A673 (cell line): ENCODE measurements around the gene LHFPL2. TPM values are rescaled to one million over a fixed set of nuclear protein-coding genes. Genes with fewer than 3 reads are reported as not detected.

Source experiments
- BruUV-seq: library from RNA; stranded (reverse); fragments of 400-500 nt; replicated peaks from 2 replicates; lab custom pipeline; 2021; lab: Mats Ljungman, UMichigan
- CTCF ChIA-PET: fragments of 300-600 bp; sonication (Branson Sonifier 250); formaldehyde crosslinking; loops from one replicate; lab custom pipeline; 2022; ENCODE audit warnings: antibody characterized with exemption; lab: Charles Lee
- POLR2A ChIA-PET: fragments of 300-600 bp; sonication (Branson Sonifier 250); formaldehyde crosslinking; loops from one replicate; lab custom pipeline; 2022; ENCODE audit warnings: antibody characterized with exemption; ENCODE audit not compliant: low non-redundant PET; lab: Charles Lee
- DNase-seq: peaks from one replicate; pipeline ENCODE4 v3.0.0-alpha.2; 2015; ENCODE audit warnings: low spot score
- H3K27ac ChIP-seq: fragments of 200-600 bp; sonication (generic); 2 replicates; pipeline ENCODE4 v1.5.1; 2016; ENCODE audit warnings: mixed run types, low read depth, mild to moderate bottlenecking, mixed read lengths, antibody characterized with exemption, low read length; ENCODE audit not compliant: poor library complexity, severe bottlenecking
- H3K27me3 ChIP-seq: fragments of 200-600 bp; sonication (generic); replicated peaks from 2 replicates; pipeline ENCODE4 v1.6.1; 2017; ENCODE audit warnings: mixed run types, low read depth, mild to moderate bottlenecking, mixed read lengths, antibody characterized with exemption, low read length; ENCODE audit not compliant: insufficient read depth, poor library complexity
- H3K36me3 ChIP-seq: fragments of 200-600 bp; sonication (generic); 2 replicates; pipeline ENCODE4 v1.6.1; 2016; ENCODE audit warnings: mixed run types, mild to moderate bottlenecking, mixed read lengths, antibody characterized with exemption, low read length; ENCODE audit not compliant: insufficient read depth, poor library complexity, severe bottlenecking
- H3K4me1 ChIP-seq: fragments of 200-600 bp; sonication (generic); 2 replicates; pipeline ENCODE4 v1.6.1; 2017; ENCODE audit warnings: mixed run types, mild to moderate bottlenecking, mixed read lengths, antibody characterized with exemption, low read length; ENCODE audit not compliant: insufficient read depth, poor library complexity, severe bottlenecking
- H3K4me3 ChIP-seq: fragments of 200-600 bp; sonication (generic); 2 replicates; pipeline ENCODE4 v1.5.1; 2016; ENCODE audit warnings: low read depth, mixed run types, mild to moderate bottlenecking, mixed read lengths, low read length; ENCODE audit not compliant: poor library complexity, severe bottlenecking
- H3K9me3 ChIP-seq: fragments of 200-600 bp; sonication (generic); 2 replicates; pipeline ENCODE4 v1.6.1; 2016; ENCODE audit warnings: mixed run types, low read depth, mild to moderate bottlenecking, mixed read lengths, antibody characterized with exemption, low read length; ENCODE audit not compliant: poor library complexity, severe bottlenecking
- EZH2 ChIP-seq: fragments of 200-600 bp; sonication (generic); IDR thresholded peaks from 2 replicates; pipeline ENCODE4 v1.6.1; 2017; ENCODE audit warnings: borderline replicate concordance, low read depth, mild to moderate bottlenecking, mixed read lengths, antibody characterized with exemption, low read length; ENCODE audit not compliant: poor library complexity, severe bottlenecking
- intact Hi-C: fragments of 100-400 bp; cut with micrococcal nuclease; formaldehyde crosslinking; loops from one replicate; pipeline ENCODE4 v1.10.0; 2022; ENCODE audit not compliant: unreplicated experiment
- total RNA-seq: library from RNA; stranded (reverse); gene quantifications from 2 replicates; pipeline ENCODE4 v1.2.3, GENCODE V29; 2021
- TF ChIP-seq, protein P1 (sequence below): fragments of 300-800, 200-600 bp; sonication (generic); conservative IDR thresholded peaks from 2 replicates; pipeline ENCODE4 v1.5.1; 2017; ENCODE audit warnings: low read depth, mild to moderate bottlenecking, antibody characterized with exemption, low read length, moderate library complexity, mixed read lengths

The LHFPL2 gene
- total RNA-seq, 1 experiment from 2014 or later = 6.2 TPM

DNA sequence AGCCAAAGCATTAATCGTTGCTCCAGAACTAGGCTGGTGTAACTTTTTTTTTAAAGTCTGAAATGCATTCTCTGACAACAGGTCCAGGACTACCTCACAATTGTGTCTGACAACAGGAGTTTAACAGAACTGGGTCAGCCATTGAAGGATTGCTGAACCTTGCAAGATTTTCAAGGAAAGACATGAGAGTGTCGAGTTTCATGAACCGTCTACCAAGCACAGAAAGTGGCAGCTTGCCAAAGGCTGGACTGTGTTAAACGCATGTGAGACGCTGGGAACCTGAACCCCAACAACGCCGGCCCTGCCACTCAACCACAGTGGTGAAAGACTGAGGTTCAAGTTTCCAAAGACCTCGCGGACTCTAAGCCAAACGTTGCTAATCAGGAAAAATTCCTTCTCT, 79.1 kb downstream of the LHFPL2 start:
- intact Hi-C loops = no loop called here
- DNase-seq = peak; percentile 60
- peak overlapping the region; percentile 62 for H3K27ac ChIP-seq
- no peaks in the 10 kb centered on the region for H3K9me3 ChIP-seq
- no peak overlapping the region for H3K4me3 ChIP-seq
- no peak for TF ChIP-seq EZH2
- TF ChIP-seq, protein P1, sequence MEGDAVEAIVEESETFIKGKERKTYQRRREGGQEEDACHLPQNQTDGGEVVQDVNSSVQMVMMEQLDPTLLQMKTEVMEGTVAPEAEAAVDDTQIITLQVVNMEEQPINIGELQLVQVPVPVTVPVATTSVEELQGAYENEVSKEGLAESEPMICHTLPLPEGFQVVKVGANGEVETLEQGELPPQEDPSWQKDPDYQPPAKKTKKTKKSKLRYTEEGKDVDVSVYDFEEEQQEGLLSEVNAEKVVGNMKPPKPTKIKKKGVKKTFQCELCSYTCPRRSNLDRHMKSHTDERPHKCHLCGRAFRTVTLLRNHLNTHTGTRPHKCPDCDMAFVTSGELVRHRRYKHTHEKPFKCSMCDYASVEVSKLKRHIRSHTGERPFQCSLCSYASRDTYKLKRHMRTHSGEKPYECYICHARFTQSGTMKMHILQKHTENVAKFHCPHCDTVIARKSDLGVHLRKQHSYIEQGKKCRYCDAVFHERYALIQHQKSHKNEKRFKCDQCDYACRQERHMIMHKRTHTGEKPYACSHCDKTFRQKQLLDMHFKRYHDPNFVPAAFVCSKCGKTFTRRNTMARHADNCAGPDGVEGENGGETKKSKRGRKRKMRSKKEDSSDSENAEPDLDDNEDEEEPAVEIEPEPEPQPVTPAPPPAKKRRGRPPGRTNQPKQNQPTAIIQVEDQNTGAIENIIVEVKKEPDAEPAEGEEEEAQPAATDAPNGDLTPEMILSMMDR = no peak
- CTCF ChIA-PET = no interaction called here
- H3K27me3 ChIP-seq = no peaks in the 10 kb centered on the region
- POLR2A ChIA-PET = no interaction called here
- H3K36me3 ChIP-seq = no peaks in the 10 kb centered on the region
- peaks cover 28% of the 10 kb centered on the region for H3K4me1 ChIP-seq
- BruUV-seq = no TSS peak

DNA sequence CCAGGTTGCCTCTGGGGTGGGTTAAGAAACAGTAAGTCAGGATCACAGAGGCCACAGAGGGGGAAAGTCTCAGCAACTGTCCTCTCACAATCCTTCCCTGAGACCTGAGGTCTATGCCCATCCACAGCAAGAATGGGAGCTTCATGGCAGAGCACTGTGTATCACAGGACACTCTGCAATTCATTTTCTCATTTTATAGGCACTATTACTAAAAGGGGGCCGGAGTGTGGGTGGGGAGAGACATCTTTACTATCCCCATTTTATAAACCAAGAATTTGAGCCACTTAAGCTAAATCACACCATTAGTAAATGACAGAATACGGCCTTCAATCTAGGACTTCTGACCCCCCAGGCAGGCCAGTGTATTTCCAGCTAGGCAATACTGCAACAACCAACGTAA, 79.9 kb downstream of the LHFPL2 start:
- H3K36me3 ChIP-seq = no peaks in the 10 kb centered on the region
- H3K9me3 ChIP-seq = no peaks in the 10 kb centered on the region
- TF ChIP-seq, protein P1 = no peak
- TF ChIP-seq EZH2 = no peak
- H3K4me1 ChIP-seq = peaks cover 28% of the 10 kb centered on the region
- no peaks in the 10 kb centered on the region for H3K27me3 ChIP-seq
- CTCF ChIA-PET = no interaction called here
- peak overlapping the region; percentile 0 for H3K4me3 ChIP-seq
- peak overlapping the region; percentile 62 for H3K27ac ChIP-seq
- intact Hi-C loops = no loop called here
- POLR2A ChIA-PET = no interaction called here
- no TSS peak for BruUV-seq
- DNase-seq = no peak

DNA sequence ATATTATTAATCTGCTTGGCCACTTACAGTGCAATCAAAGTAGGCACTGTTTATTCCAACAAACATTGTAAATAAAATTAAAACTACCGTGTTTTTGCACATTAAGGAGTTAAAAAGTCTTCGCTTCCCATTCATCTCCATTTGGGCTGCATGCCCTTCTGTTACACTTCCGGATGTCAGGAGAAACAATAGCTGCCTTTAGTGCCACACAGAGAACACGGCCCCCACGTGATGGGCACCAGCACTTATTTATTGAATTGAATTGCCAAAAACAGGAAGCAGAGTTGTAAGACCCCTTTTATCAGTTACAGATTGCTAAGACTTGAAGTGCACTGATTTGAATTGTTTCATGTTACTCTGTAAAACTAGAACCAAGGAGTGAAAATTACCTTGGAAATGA, 80.4 kb downstream of the LHFPL2 start:
- CTCF ChIA-PET = no interaction called here
- Histone ChIP-seq H3K36me3 (no peaks in the 10 kb centered on the region), H3K27me3 (no peaks in the 10 kb centered on the region), H3K9me3 (no peaks in the 10 kb centered on the region), H3K4me1 (peaks cover 28% of the 10 kb centered on the region), H3K4me3 (peak overlapping the region; percentile 0), H3K27ac (peak overlapping the region; percentile 62)
- intact Hi-C loops = no loop called here
- BruUV-seq = no TSS peak
- POLR2A ChIA-PET = no interaction called here
- TF ChIP-seq, protein P1 = no peak
- TF ChIP-seq EZH2 = no peak
- peak; percentile 85 for DNase-seq
